ENCODE results near the gene DGKA.
"Not testable (repeated sequence)": the region's sequence is repeated elsewhere in the genome, so short reads cannot be mapped to it uniquely, and the experiment has no call there.

DGKA gene

DNA sequence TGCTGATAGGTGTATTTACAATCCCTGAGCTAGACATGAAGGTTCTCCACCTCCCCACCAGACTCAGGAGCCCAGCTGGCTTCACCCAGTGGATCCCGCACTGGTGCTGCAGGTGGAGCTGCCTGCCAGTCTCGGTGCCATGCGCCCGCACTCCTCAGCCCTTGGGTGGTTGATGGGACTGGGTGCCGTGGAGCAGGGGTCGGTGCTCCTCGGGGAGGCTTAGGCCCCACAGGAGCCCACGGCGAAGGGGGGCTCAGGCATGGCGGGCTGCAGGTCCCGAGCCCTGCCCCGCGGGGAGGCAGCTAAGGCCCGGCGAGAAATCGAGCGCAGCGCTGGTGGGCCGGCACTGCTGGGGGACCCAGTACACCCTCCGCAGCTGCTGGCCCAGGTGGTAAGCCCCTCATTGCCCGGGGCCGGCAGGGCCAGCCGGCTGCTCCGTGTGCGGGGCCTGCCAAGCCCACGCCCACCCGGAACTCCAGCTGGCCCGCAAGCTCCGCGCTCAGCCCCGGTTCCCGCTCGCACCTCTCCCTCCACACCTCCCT lies 69.1 kb downstream of the DGKA start:
- DNase-seq = not testable (repeated sequence)

DNA sequence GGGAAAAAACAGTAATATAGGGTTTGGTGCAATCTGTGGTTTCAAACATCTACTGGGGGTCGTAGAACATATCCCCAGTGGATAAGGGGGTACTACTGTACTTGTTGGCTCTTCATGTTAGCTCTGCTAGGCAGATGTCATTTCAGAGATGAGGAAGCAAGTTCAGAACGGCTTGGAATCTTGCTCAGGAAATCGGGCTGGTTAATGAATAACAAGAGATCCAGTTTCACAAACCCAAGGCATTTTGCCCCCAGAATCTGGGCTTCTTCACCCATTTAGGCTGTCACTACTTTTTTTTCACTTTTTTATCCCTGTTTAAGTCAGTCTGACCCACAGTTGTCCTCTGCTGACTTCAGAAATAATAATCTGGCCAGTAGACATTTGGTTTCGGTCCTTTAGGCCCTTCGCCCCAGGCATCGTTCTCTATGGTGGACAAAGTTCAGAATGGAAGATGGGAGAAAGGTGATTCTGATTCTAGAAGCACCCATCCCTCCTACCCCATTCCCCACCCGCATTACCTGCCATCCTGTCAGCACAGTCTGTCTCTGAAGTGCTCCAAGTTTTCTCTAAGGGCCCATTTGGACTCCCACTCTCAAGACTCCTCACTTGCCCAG lies 70.6 kb downstream of the DGKA start:
- no peak for DNase-seq

DNA sequence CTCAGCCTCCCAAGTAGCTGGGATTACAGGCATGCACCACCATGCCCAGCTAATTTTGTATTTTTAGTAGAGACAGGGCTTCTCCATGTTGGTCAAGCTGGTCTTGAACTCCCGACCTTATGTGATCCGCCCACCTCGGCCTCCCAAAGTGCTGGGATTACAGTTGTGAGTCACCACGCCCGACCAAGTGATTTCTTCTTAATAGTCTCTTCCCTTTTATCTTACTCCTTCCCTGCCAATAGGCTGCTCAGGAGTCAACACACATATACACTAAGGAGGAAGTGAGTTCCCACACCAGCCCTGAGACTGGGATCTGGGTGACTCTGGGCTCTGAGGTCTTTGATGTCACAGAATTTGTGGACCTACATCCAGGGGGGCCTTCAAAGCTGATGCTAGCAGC lies 72.4 kb downstream of the DGKA start:
- DNase-seq = not testable (repeated sequence)
